ENCODE results near the gene OSBPL10.
"Not testable (repeated sequence)": the region's sequence is repeated elsewhere in the genome, so short reads cannot be mapped to it uniquely, and the experiment has no call there.

Gene OSBPL10

GRCh38 chr3:31802981-31803740 is 177.9 kb downstream of the OSBPL10 start:
- DNase-seq, result no peak

- DNase-seq, result no peak
These were observed 180.6 kb downstream of the OSBPL10 start for GRCh38 chr3:31800436-31800835.

- no peak for DNase-seq
These were observed 182.2 kb downstream of the OSBPL10 start for GRCh38 chr3:31798840-31799239.

GRCh38 chr3:31793821-31794220 is 187.2 kb downstream of the OSBPL10 start:
- DNase-seq, result no peak

- no peak for DNase-seq
These were observed 190.0 kb downstream of the OSBPL10 start for GRCh38 chr3:31791090-31791430.

GRCh38 chr3:31790193-31791089 is 190.6 kb downstream of the OSBPL10 start:
- DNase-seq, result no peak

GRCh38 chr3:31789429-31789828 is 191.6 kb downstream of the OSBPL10 start:
- no peak for DNase-seq

- DNase-seq, result no peak
These were observed 195.3 kb downstream of the OSBPL10 start for GRCh38 chr3:31785734-31786133.

GRCh38 chr3:31785286-31785685 is 195.8 kb downstream of the OSBPL10 start:
- no peak for DNase-seq

GRCh38 chr3:31783851-31784250 is 197.2 kb downstream of the OSBPL10 start:
- DNase-seq, result not testable (repeated sequence)

- not testable (repeated sequence) for DNase-seq
These were observed 198.8 kb downstream of the OSBPL10 start for GRCh38 chr3:31782306-31782705.

GRCh38 chr3:31779514-31779913 is 201.5 kb downstream of the OSBPL10 start:
- no peak for DNase-seq

- no peak for DNase-seq
These were observed 203.2 kb downstream of the OSBPL10 start for GRCh38 chr3:31777887-31778286.

- no peak for DNase-seq
These were observed 204.0 kb downstream of the OSBPL10 start for GRCh38 chr3:31777092-31777491.

GRCh38 chr3:31776016-31776415 is 205.0 kb downstream of the OSBPL10 start:
- no peak for DNase-seq

GRCh38 chr3:31775383-31775782 is 205.7 kb downstream of the OSBPL10 start:
- DNase-seq, result no peak

GRCh38 chr3:31772758-31773473 is 208.1 kb downstream of the OSBPL10 start:
- no peak for DNase-seq

- no peak for DNase-seq
These were observed 208.8 kb downstream of the OSBPL10 start for GRCh38 chr3:31772272-31772671.

- no peak for DNase-seq
These were observed 210.2 kb downstream of the OSBPL10 start for GRCh38 chr3:31770822-31771326.

- DNase-seq, result peak; percentile 5
These were observed 212.5 kb downstream of the OSBPL10 start for GRCh38 chr3:31768479-31769125.

GRCh38 chr3:31767920-31768319 is 213.1 kb downstream of the OSBPL10 start:
- no peak for DNase-seq

- no peak for DNase-seq
These were observed 214.4 kb downstream of the OSBPL10 start for GRCh38 chr3:31766669-31767068.

GRCh38 chr3:31765871-31766270 is 215.2 kb downstream of the OSBPL10 start:
- DNase-seq, result no peak

Measured in NCI-H748 treated with DMSO at 0.1 percent for 48 hours (cell line).